OCI-LY7 (cell line): ENCODE data around the gene XPR1.

Source experiments
- CTCF ChIP-seq: fragments of 200-600 bp; sonication (generic); conservative IDR thresholded peaks from 2 replicates; pipeline ENCODE4 v1.5.1; 2014; ENCODE audit warnings: mild to moderate bottlenecking, antibody characterized with exemption, low read length, moderate library complexity, mixed read lengths
- EZH2phosphoT487 ChIP-seq: fragments of 200-600 bp; sonication (generic); IDR thresholded peaks from 2 replicates; pipeline ENCODE4 v1.6.1; 2018; ENCODE audit warnings: low read depth, borderline replicate concordance, mild to moderate bottlenecking, mixed run types, antibody characterized with exemption, low read length, moderate library complexity, mixed read lengths

GRCh38 chr1:180800945-180801344 is 169.1 kb downstream of the XPR1 start:
- TF ChIP-seq CTCF (no peak), EZH2phosphoT487 (no peak)
